ENCODE measurements around the gene SMAD4. TPM values are rescaled to one million over a fixed set of nuclear protein-coding genes. Genes with fewer than 3 reads are reported as not detected.

Gene SMAD4
- total RNA-seq, 1 experiment from 2014 or later, result 105 TPM

DNA sequence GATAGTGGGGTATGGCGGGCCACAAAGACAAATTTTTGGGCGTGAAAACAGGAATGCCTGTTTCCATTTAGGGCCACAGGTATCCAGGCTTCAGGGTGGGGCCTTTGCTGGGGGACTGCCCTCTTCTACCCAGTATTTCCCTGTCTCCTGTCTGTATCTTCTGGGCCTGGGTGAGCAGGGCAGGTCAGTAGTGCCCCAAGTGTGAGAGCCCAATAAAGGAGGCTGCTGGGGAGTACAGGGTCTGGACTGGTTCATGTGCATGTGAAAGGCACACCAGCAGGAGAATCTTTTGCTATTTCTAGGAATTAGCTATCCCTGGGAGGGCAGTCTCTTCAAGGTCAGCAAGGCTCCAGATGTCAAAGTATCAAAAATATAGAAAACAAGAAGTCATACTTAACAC, 96.0 kb downstream of the SMAD4 start:
- POLR2A ChIA-PET, result no interaction called here
- ATAC-seq, result no peak
- 0 out of 2 replicates have a peak, but pooled peaks cover 5% of the 10 kb centered on the region for H3K9me3 Mint-ChIP-seq

DNA sequence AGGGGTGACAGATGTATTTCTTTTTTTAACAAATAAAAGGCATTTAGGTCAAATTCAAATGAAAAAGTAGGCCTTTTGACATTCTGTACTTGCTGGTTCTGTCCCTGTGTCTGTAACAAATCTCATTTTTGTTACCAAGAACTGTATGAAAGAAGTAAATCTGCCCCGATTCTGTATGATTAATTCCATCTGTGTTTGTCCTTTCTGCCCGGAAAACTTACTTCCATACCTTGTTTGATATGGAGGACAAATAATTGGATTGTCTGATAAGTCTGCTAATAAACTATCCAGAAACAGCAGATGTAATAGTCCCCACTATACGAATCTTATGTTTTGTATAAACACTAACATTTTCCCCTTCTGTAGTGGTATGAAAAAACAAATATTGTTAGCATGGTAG, 97.7 kb downstream of the SMAD4 start:
- no peak overlapping the region for H3K27ac Mint-ChIP-seq
- 0 out of 2 replicates have a peak, but pooled peaks cover 3% of the 10 kb centered on the region for H3K4me1 Mint-ChIP-seq
- ATAC-seq (no peak), DNase-seq (ENCODE audit: low spot score) (no peak)
- no peaks in the 10 kb centered on the region for H3K27me3 Mint-ChIP-seq (ENCODE audit: low read depth)
- ChIA-PET POLR2A (no interaction called here), CTCF (no interaction called here)
- H3K4me3 Mint-ChIP-seq, result no peak overlapping the region
- no peaks in the 10 kb centered on the region for H3K9me3 Mint-ChIP-seq
- TF ChIP-seq ZBTB21 (CRISPR knock-in tag; IDR thresholded peaks at IDR 0.05; ENCODE audit: borderline replicate concordance) (no peak), PRRX2 (CRISPR knock-in tag; IDR thresholded peaks at IDR 0.05) (no peak), ZNF263 (CRISPR knock-in tag; IDR thresholded peaks at IDR 0.05; ENCODE audit: low read depth) (no peak), JUN (CRISPR knock-in tag; IDR thresholded peaks at IDR 0.05) (no peak), IRF2 (CRISPR knock-in tag; IDR thresholded peaks at IDR 0.05; ENCODE audit: borderline replicate concordance, low read depth) (no peak), GABPB1 (CRISPR knock-in tag; IDR thresholded peaks at IDR 0.05) (no peak), GTF2I (CRISPR knock-in tag; conservative IDR thresholded peaks at IDR 0.05) (no peak), MYBL2 (CRISPR knock-in tag; IDR thresholded peaks at IDR 0.05) (no peak), EMX1 (CRISPR knock-in tag; IDR thresholded peaks at IDR 0.05) (no peak)
- TF ChIP-seq, protein P1, sequence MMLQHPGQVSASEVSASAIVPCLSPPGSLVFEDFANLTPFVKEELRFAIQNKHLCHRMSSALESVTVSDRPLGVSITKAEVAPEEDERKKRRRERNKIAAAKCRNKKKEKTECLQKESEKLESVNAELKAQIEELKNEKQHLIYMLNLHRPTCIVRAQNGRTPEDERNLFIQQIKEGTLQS (CRISPR knock-in tag; conservative IDR thresholded peaks at IDR 0.05), result no peak
- TF ChIP-seq, protein P2, sequence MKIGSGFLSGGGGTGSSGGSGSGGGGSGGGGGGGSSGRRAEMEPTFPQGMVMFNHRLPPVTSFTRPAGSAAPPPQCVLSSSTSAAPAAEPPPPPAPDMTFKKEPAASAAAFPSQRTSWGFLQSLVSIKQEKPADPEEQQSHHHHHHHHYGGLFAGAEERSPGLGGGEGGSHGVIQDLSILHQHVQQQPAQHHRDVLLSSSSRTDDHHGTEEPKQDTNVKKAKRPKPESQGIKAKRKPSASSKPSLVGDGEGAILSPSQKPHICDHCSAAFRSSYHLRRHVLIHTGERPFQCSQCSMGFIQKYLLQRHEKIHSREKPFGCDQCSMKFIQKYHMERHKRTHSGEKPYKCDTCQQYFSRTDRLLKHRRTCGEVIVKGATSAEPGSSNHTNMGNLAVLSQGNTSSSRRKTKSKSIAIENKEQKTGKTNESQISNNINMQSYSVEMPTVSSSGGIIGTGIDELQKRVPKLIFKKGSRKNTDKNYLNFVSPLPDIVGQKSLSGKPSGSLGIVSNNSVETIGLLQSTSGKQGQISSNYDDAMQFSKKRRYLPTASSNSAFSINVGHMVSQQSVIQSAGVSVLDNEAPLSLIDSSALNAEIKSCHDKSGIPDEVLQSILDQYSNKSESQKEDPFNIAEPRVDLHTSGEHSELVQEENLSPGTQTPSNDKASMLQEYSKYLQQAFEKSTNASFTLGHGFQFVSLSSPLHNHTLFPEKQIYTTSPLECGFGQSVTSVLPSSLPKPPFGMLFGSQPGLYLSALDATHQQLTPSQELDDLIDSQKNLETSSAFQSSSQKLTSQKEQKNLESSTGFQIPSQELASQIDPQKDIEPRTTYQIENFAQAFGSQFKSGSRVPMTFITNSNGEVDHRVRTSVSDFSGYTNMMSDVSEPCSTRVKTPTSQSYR (CRISPR knock-in tag; IDR thresholded peaks at IDR 0.05), result no peak
- TF ChIP-seq, protein P3, sequence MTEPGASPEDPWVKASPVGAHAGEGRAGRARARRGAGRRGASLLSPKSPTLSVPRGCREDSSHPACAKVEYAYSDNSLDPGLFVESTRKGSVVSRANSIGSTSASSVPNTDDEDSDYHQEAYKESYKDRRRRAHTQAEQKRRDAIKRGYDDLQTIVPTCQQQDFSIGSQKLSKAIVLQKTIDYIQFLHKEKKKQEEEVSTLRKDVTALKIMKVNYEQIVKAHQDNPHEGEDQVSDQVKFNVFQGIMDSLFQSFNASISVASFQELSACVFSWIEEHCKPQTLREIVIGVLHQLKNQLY (CRISPR knock-in tag; IDR thresholded peaks at IDR 0.05), result no peak
- no peaks in the 10 kb centered on the region for H3K36me3 Mint-ChIP-seq

More for the DNA sequence above, 96.0 kb downstream of the SMAD4 start:
- H3K27ac Mint-ChIP-seq, result no peak overlapping the region
- no peaks in the 10 kb centered on the region; the same call in 1 of the 2 replicates for H3K27me3 Mint-ChIP-seq (ENCODE audit: low read depth)
- peaks cover 14% of the 10 kb centered on the region for H3K4me1 Mint-ChIP-seq
- CTCF ChIA-PET, result interaction anchor here (1.4 kb wide), 1 partner anchor 10 kb away, joined by 4 read pairs; no protein-coding TSS in a partner anchor
- DNase-seq (ENCODE audit: low spot score), result no peak
- TF ChIP-seq ELF4 (CRISPR knock-in tag; IDR thresholded peaks at IDR 0.05; ENCODE audit: low read depth) (no peak), MYBL2 (CRISPR knock-in tag; IDR thresholded peaks at IDR 0.05) (no peak), GABPB1 (CRISPR knock-in tag; IDR thresholded peaks at IDR 0.05) (no peak), CREM (CRISPR knock-in tag; IDR thresholded peaks at IDR 0.05) (no peak), SP1 (CRISPR knock-in tag; conservative IDR thresholded peaks at IDR 0.05) (no peak)
- TF ChIP-seq, protein P4, sequence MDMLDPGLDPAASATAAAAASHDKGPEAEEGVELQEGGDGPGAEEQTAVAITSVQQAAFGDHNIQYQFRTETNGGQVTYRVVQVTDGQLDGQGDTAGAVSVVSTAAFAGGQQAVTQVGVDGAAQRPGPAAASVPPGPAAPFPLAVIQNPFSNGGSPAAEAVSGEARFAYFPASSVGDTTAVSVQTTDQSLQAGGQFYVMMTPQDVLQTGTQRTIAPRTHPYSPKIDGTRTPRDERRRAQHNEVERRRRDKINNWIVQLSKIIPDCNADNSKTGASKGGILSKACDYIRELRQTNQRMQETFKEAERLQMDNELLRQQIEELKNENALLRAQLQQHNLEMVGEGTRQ (CRISPR knock-in tag; IDR thresholded peaks at IDR 0.05), result no peak
- TF ChIP-seq, protein P5, sequence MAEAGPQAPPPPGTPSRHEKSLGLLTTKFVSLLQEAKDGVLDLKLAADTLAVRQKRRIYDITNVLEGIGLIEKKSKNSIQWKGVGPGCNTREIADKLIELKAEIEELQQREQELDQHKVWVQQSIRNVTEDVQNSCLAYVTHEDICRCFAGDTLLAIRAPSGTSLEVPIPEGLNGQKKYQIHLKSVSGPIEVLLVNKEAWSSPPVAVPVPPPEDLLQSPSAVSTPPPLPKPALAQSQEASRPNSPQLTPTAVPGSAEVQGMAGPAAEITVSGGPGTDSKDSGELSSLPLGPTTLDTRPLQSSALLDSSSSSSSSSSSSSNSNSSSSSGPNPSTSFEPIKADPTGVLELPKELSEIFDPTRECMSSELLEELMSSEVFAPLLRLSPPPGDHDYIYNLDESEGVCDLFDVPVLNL (CRISPR knock-in tag; IDR thresholded peaks at IDR 0.05; ENCODE audit: borderline replicate concordance, low read depth), result no peak
- TF ChIP-seq, protein P2 (CRISPR knock-in tag; IDR thresholded peaks at IDR 0.05), result no peak
- no peaks in the 10 kb centered on the region for H3K36me3 Mint-ChIP-seq
- H3K4me3 Mint-ChIP-seq, result no peak overlapping the region

All from WTC11 (cell line).